ENCODE data around the gene CREB5. TPM values are rescaled to one million over a fixed set of nuclear protein-coding genes. Genes with fewer than 3 reads are reported as not detected.

Gene CREB5
- total RNA-seq, 2 donors from 2014 or later: 0.53 to 2.6 TPM

GRCh38 chr7:28858206-28858605 lies 445.9 kb downstream of the CREB5 start:
- Histone ChIP-seq H3K27ac (ENCODE audit: low read depth, low read length) (no peak overlapping the region), H3K9ac (ENCODE audit: extremely low read depth, low read length, poor library complexity, severe bottlenecking) (no peak overlapping the region), H3K36me3 (ENCODE audit: control insufficient read depth, insufficient read depth, low read length) (no peaks in the 10 kb centered on the region), H3K9me3 (ENCODE audit: control insufficient read depth, low read length) (no peaks in the 10 kb centered on the region), H3K4me1 (ENCODE audit: control insufficient read depth, insufficient read depth, low read length) (no peaks in the 10 kb centered on the region), H3K4me3 (ENCODE audit: low read length) (no peak overlapping the region), H3K27me3 (ENCODE audit: control insufficient read depth, insufficient read depth, low read length, poor library complexity, severe bottlenecking) (peaks cover 9% of the 10 kb centered on the region)
- Mint-ChIP-seq H3K27me3 (ENCODE audit: insufficient read depth) (peaks cover 20% of the 10 kb centered on the region), H3K9me3 (peaks cover 4% of the 10 kb centered on the region), H3K4me1 (peaks cover 17% of the 10 kb centered on the region), H3K27ac (no peak overlapping the region), H3K4me3 (no peak overlapping the region), H3K36me3 (ENCODE audit: low read depth) (no peaks in the 10 kb centered on the region)
- WGBS, 2 experiments (ENCODE audit: insufficient coverage in 1 of 2, insufficient read length in 1 of 2): 86% methylated on average over 1 of the region's 1 CpG; no CpG with 5 or more reads in 1 of the 2 experiments
- TF ChIP-seq CTCF (conservative IDR thresholded peaks at IDR 0.05): no peak
- DNase-seq: no peak

- Histone ChIP-seq H3K4me1 (ENCODE audit: control insufficient read depth, insufficient read depth, low read length) (no peaks in the 10 kb centered on the region), H3K27ac (ENCODE audit: low read depth, low read length) (no peak overlapping the region), H3K9ac (ENCODE audit: extremely low read depth, low read length, poor library complexity, severe bottlenecking) (no peak overlapping the region), H3K4me3 (ENCODE audit: low read length) (no peak overlapping the region), H3K36me3 (ENCODE audit: control insufficient read depth, insufficient read depth, low read length) (no peaks in the 10 kb centered on the region), H3K27me3 (ENCODE audit: control insufficient read depth, insufficient read depth, low read length, poor library complexity, severe bottlenecking) (peaks cover 2% of the 10 kb centered on the region), H3K9me3 (ENCODE audit: control insufficient read depth, low read length) (no peaks in the 10 kb centered on the region)
- H3K4me3 Mint-ChIP-seq: no peak overlapping the region
- H3K9me3 Mint-ChIP-seq: peaks cover 4% of the 10 kb centered on the region
- H3K27ac Mint-ChIP-seq: no peak overlapping the region
- no peaks in the 10 kb centered on the region for H3K36me3 Mint-ChIP-seq (ENCODE audit: low read depth)
- peaks cover 14% of the 10 kb centered on the region for H3K4me1 Mint-ChIP-seq
- no peak for TF ChIP-seq CTCF (conservative IDR thresholded peaks at IDR 0.05)
- DNase-seq: no peak
- WGBS, 2 experiments (ENCODE audit: insufficient coverage in 1 of 2, insufficient read length in 1 of 2): 88 to 95% methylated on average over 2 to 6 of the region's 6 CpGs
- H3K27me3 Mint-ChIP-seq (ENCODE audit: insufficient read depth): peaks cover 13% of the 10 kb centered on the region
Observed at GRCh38 chr7:28858895-28859294, 446.6 kb downstream of the CREB5 start.

- H3K4me3 Mint-ChIP-seq: no peak overlapping the region
- no peaks in the 10 kb centered on the region for H3K36me3 Mint-ChIP-seq (ENCODE audit: low read depth)
- H3K27ac Mint-ChIP-seq: no peak overlapping the region
- no peaks in the 10 kb centered on the region for H3K27me3 ChIP-seq (ENCODE audit: control insufficient read depth, insufficient read depth, low read length, poor library complexity, severe bottlenecking)
- no peaks in the 10 kb centered on the region for H3K9me3 ChIP-seq (ENCODE audit: control insufficient read depth, low read length)
- no peaks in the 10 kb centered on the region for H3K36me3 ChIP-seq (ENCODE audit: control insufficient read depth, insufficient read depth, low read length)
- peaks cover 6% of the 10 kb centered on the region for H3K27me3 Mint-ChIP-seq (ENCODE audit: insufficient read depth)
- H3K9me3 Mint-ChIP-seq: no peaks in the 10 kb centered on the region
- DNase-seq: no peak
- 92 to 100% methylated on average over 4 of the region's 4 CpGs for WGBS, 2 experiments (ENCODE audit: insufficient coverage in 1 of 2, insufficient read length in 1 of 2)
- H3K4me1 ChIP-seq (ENCODE audit: control insufficient read depth, insufficient read depth, low read length): peaks cover 11% of the 10 kb centered on the region
- H3K4me1 Mint-ChIP-seq: peaks cover 12% of the 10 kb centered on the region
- no peak for TF ChIP-seq CTCF (conservative IDR thresholded peaks at IDR 0.05)
- no peak overlapping the region for H3K27ac ChIP-seq (ENCODE audit: low read depth, low read length)
- H3K4me3 ChIP-seq (ENCODE audit: low read length): no peak overlapping the region
- no peak overlapping the region for H3K9ac ChIP-seq (ENCODE audit: extremely low read depth, low read length, poor library complexity, severe bottlenecking)
Observed at GRCh38 chr7:28861825-28862224, 449.5 kb downstream of the CREB5 start.
